GM21619 (cell line): ENCODE results near the gene OTUB2.

Experiments used
- ATAC-seq: cut with Tn5 transposase; IDR thresholded peaks from one replicate; pipeline ENCODE4 v1.9.1; 2021; ENCODE audit not compliant: unreplicated experiment

Gene OTUB2

DNA sequence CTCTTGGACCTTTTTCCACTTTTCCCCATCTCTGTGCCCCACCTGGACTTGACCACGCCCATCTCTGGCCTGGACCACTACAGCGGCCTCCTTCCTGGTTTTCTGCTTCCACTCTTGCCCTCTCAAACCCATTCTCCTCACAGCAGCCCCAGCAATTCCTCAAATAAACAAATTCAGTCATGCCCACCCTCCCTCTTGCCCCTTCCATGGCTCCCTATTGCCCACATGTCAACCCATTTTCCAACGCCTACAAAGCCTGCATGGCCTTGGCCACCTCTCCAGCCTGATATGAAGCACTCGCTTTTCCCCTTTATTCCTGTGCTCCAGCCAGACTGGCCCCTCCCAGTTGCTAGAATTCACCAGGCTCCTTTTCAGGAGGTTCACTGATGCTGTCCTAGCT lies 5.9 kb upstream of the OTUB2 start:
- no peak for ATAC-seq

- ATAC-seq: no peak
Measured at GRCh38 chr14:94021001-94021400, 5.1 kb upstream of the OTUB2 start.

- ATAC-seq: no peak
Measured at GRCh38 chr14:94021416-94022157, 4.6 kb upstream of the OTUB2 start.

- ATAC-seq: no peak
Measured at GRCh38 chr14:94022532-94023411, 3.4 kb upstream of the OTUB2 start.

GRCh38 chr14:94024549-94024948 lies 1.6 kb upstream of the OTUB2 start:
- ATAC-seq: no peak

DNA sequence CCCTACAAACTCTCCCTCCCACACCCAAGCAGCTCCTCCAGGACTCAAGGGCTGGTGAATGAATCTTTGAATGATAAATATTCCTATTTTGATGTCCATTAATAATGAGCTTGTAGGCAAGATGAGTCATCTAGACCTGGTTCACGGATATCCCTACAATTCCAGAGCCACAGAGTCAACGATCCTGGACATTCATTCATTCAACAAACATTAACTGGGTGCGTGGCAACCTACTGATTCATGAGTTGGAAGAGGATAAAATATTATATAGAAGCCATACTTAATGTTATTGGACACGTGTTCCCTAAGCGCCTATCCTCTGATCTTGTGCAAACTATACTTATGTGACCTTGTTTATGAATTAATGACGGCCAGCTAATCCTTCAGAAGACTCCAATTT lies 420 bp upstream of the OTUB2 start:
- ATAC-seq: no peak

DNA sequence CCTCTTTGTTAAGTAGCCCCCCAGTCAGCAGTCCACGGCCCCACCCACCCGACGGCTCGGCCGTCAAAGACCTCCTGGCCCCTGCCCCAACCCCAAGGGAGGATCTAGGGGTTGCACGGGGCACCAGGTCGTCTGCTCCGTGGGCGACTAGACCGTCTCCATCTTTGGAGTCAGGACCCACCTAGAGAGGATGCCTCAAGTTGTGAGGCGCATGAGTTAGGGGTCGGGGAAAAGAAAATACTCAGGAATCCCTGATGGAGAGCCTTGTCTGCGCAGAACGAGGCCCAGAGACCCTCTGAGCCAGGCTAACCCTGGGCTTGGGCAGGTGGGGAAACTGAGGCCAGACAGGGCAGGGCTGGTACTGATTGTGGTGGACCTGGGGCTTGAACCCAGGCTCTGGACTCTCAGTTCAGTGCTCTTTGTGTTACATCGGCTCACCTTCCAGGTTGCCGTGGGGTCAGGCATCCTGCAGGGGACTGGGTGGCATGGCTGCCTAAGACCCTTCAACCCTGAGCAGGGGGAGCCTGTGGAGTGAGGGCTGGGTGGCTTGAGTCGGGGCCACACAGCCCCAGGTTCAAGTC lies 839 bp downstream of the OTUB2 start:
- ATAC-seq: no peak

DNA sequence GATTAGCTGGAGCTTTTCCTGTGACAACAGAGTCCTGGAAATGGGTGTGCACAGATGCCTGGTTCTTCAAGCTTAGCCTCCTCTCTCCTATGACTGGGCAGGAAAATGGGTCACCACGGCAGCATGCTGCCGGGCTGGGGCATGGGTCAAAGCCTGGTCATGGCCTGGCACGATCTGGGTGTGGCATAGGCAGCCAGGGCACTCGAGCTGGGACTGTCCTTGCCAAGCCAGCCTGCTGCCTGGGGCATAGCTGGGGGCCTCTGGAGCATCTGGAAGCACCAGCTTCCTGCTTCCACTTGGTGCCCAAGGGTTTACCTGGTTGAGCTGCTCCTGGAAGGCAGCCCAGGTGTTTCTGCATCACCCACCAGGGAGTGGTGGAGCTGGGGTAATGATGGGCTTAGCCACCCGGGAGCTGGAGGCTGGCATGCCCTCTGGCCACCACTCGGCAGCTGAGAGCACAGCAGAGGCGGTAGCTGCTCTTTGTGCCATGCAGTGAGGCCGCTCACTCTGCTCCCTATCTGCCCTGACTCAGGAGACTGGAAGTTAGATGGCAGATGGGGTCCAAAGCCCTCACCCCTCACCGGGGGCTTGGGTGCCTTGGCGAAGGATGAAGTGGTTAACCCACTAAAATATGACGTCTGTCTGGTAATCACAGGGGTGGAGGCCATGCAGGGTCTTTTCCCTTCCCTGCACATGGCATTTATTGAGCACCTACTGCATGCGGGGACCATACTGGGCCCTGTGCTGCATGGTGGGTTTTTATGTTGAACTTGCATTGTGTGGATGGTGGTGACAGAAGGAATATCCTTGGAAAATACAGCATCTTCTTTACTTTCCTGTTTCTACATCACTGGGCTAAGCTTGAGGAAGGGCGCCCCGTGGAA lies 1.7 kb downstream of the OTUB2 start:
- ATAC-seq: no peak

- ATAC-seq: no peak
Measured at GRCh38 chr14:94028450-94028826, 2.3 kb downstream of the OTUB2 start.

GRCh38 chr14:94029265-94029664 lies 3.1 kb downstream of the OTUB2 start:
- ATAC-seq: no peak

DNA sequence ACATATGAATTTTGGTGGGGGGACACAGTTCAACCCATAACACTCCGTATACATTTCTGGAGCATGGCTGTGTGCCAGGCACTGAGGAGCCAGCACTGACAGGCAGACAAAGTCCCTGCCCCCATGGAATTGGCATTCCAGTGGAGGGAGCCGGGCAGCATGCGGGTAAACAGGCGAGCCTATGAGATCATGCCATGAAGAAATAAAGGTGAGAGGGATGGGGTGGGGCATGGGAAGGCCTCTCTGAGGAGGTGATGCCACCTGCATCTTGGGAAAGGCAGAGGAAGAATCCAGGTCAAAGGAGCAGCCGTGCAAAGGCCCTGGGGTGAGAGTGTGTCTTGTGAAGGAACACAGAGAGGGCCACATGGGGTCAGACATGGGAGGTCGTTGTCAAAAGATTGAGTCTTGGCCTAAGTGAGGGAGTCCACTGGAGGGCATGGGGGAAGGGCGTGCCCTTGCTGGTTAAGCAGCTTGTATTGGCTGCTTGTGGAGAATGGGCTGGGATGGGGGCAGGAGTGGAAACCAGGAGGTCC lies 3.6 kb downstream of the OTUB2 start:
- ATAC-seq: no peak

- no peak for ATAC-seq
Measured at GRCh38 chr14:94030571-94030970, 4.4 kb downstream of the OTUB2 start.

GRCh38 chr14:94031161-94031882 lies 5.2 kb downstream of the OTUB2 start:
- no peak for ATAC-seq

DNA sequence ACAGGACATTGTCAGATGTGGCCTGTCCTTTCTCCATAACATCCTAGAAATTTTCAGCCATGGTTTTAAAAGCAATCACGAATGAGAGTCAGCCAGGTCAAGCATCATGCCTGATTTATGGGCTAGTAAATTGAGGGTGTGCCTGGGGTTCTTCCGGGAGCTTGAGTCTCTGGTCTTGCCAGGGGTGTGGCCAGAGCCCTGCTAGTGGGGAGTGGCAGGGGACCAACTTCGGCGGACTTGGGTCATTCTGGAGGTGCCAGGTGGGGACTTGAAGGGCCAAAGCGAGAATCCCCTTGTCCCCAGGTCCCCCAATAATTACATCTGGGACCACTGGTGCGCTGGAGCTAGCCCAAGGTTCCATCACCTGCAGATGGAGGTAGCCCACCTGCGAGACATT lies 5.7 kb downstream of the OTUB2 start:
- no peak for ATAC-seq

DNA sequence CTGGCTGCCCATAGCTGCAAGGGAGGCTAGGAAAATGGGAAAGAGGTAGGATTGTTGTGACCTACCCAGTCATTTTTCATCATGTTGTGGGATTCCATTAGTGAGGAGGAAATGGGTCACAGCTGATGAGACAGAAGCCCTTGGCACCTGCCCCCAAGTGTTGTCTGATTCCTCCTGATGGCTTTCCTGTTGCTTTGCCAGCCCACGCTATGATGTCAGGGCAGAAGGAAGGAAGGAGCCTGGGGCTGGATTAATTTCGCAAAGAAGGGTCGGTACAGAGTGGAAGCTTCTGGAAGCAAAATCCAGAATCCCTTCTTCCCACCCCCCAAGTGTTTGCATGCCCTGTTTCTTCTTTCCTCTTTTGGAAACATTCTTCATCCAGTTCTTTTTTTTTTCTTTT lies 8.7 kb downstream of the OTUB2 start:
- ATAC-seq: no peak

DNA sequence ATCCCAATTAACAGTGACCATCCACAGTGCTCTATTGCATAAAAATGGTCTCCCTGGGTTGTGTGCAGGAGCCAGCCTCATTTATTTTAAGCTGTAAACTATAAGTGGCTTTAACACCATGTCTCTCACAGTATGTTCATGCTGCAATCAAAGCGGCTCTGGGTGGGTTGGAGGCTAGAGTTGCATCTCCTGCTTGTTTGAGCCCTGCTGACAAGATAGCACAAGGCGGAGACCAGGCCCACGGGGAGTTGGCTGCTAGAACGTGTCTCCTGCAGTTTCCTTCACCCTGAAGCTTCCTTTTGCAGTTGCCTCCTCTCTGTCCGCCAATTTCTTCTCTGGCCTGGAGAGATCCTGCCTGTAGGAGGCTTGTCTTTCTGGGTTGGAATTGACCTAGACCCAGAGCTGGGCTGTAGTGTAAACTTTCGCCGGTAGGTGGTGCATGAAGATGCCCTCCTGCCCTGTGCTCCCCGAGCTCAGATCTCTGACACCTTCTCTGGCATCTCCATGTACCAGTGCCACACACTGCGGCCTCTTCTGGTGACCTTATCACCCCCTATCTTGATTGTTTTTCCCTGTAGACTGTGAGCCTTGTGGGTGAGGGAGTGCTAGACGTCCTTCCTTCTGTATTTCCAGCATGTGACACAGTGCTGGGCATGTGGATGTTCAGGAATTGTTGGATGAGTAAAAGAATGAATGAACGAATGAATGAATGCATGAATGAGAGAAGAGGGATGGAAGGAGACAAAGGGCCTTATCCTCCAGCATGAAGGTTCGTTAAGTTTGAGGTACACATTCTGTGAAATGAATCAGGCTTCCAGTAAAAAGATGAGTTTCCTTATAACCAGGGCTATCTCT lies 10.4 kb downstream of the OTUB2 start:
- ATAC-seq: peak; percentile 97

- no peak for ATAC-seq
Measured at GRCh38 chr14:94037954-94038353, 11.8 kb downstream of the OTUB2 start.

DNA sequence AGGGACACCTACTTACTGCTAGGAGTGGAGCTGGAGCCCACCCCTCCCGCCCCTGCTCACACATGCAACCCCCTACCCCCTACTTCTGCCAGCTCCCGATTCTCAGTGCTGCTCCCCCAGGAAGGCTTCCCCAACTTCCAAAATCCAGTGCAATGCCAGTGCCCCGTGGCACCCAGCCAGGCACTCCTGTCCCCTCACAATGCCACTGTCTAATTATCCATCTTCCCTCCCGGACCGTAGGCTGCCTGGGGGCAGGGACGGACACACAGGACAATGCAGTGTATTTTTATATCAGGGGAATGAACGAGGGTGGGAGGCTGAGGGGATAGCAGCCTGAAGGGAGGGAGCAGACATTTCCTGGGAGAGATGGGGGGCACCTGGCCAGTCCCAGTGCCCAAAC lies 12.4 kb downstream of the OTUB2 start:
- no peak for ATAC-seq

GRCh38 chr14:94038921-94039629 lies 12.9 kb downstream of the OTUB2 start:
- ATAC-seq: no peak
